ENCODE results near the gene EEFSEC. TPM values are rescaled to one million over a fixed set of nuclear protein-coding genes. Genes with fewer than 3 reads are reported as not detected.

EEFSEC gene, protein sequence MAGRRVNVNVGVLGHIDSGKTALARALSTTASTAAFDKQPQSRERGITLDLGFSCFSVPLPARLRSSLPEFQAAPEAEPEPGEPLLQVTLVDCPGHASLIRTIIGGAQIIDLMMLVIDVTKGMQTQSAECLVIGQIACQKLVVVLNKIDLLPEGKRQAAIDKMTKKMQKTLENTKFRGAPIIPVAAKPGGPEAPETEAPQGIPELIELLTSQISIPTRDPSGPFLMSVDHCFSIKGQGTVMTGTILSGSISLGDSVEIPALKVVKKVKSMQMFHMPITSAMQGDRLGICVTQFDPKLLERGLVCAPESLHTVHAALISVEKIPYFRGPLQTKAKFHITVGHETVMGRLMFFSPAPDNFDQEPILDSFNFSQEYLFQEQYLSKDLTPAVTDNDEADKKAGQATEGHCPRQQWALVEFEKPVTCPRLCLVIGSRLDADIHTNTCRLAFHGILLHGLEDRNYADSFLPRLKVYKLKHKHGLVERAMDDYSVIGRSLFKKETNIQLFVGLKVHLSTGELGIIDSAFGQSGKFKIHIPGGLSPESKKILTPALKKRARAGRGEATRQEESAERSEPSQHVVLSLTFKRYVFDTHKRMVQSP
- 9.5 to 10.6 TPM (median 9.9 TPM) in 5 replicates for total RNA-seq (2022; extraction: Qiagen RNA extraction)

DNA sequence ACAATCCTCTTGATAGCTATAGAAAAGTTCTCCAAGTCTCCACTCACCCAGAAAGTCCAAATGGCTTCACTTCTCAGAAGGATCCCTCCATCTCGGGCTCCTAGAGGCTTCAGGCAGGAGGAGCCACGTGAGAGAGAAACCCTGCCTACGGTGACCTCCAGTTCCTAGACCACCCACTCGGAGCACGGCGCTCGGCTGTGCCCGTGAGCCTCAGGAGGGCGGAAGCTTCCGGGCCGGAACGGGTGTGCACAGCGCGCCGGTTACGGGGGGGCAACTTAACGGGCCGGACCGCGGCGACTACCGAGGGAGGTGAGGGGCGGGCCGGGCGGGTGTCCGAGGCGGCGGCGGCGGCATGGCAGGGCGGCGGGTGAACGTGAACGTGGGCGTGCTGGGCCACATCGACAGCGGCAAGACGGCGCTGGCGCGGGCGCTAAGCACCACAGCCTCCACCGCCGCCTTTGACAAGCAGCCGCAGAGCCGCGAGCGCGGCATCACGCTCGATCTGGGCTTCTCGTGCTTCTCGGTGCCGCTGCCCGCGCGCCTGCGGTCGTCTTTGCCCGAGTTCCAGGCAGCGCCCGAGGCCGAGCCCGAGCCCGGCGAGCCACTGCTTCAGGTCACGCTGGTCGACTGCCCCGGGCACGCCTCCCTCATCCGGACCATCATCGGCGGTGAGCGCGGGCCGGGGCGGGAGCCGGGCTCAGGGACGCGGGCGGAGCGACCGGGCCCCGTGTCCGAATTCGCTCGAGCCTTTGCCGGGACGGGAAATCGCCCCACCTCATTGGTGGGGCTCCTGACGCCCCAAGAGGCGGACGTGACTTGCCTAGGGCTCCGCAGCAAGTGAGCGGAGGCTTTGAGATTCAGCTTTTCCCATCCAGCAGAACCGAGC lies at the start of gene EEFSEC:
EEFSEC (plus strand) TSS at position 326 of the 886 bp plus-strand sequence; CDS start at position 353, 27 bp downstream.

DNA sequence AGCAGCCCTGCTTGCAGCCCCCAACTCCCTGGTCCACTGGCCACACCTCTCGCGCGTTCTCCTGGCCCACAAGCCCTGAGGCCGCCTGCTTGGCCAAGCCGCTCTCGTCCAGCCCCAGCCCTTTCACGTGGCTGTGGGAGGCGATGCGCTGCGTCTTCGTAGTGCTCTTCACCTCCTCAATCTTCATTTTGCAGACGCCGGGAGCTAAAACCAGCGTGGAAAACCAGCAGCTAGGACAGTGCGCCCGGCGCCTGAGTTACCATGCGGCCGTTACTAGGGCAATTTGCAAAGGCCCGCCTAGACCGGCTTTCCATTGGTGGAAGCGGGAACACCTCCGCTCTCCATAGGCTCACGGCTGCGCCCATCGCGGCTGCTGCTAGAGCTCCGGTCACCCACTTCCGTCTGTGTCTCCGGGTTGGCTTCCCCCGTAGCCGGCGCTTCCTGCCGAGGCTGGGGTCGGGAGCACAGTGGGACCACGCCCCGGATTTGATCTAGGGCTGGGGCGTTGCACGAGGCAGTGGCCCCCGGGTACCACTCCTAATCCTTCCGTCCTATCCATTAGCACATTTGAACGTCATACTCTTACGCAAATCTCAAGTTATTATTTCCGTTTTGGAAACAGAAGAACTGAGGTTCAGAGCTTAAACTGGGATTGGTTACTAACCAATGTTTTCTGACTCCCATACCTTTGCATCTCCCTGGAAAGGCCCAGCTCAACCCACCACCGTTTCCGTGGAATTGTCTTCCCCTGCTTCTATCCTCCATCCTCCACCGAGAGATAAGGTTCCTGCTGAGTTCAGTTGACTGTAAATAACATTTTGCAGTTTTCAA lies 29.5 kb upstream of the EEFSEC start, which contains the start of gene RUVBL1:
RUVBL1 (minus strand) TSS at position 275 of the 831 bp plus-strand sequence; CDS start at position 187, 88 bp downstream.

Other genes with a start within 250 kb of the EEFSEC start
- gene KBTBD12, start 238.2 kb upstream of the EEFSEC start, total RNA-seq (2022; extraction: Qiagen RNA extraction) = not detected in 5 replicates
- gene SEC61A1, start 101.0 kb upstream of the EEFSEC start, total RNA-seq (2022; extraction: Qiagen RNA extraction) = 118 to 133 TPM (median 124 TPM) in 5 replicates
- gene RUVBL1, start 29.7 kb upstream of the EEFSEC start, total RNA-seq (2022; extraction: Qiagen RNA extraction) = 92.8 to 106 TPM (median 98.0 TPM) in 5 replicates